Caco-2 (cell line): ENCODE measurements around the gene ASCC1. TPM values are rescaled to one million over a fixed set of nuclear protein-coding genes. Genes with fewer than 3 reads are reported as not detected.

Source experiments
- BruUV-seq: library from RNA; stranded (reverse); fragments of 400-500 nt; replicated peaks from 2 replicates; lab custom pipeline; 2021; lab: Mats Ljungman, UMichigan
- CTCF ChIA-PET: fragments of 300-600 bp; sonication (Branson Sonifier 250); formaldehyde crosslinking; loops from one replicate; lab custom pipeline; 2022; ENCODE audit warnings: antibody characterized with exemption; lab: Charles Lee
- POLR2A ChIA-PET: fragments of 300-600 bp; sonication (Branson Sonifier 250); formaldehyde crosslinking; loops from one replicate; lab custom pipeline; 2022; ENCODE audit warnings: antibody characterized with exemption; lab: Charles Lee
- DNase-seq, 2 experiments: peaks; one replicate each; pipeline versions ENCODE4 v3.0.0 to v3.0.0-alpha.2; 2020 to 2022
- H3K27me3 ChIP-seq: replicated peaks from 2 replicates; pipeline ENCODE4 v1.6.0; 2011; ENCODE audit warnings: low read length; ENCODE audit not compliant: control insufficient read depth, insufficient read depth
- H3K36me3 ChIP-seq: 2 replicates; pipeline ENCODE4 v1.5.1; 2011; ENCODE audit warnings: low read length; ENCODE audit not compliant: control insufficient read depth, insufficient read depth
- H3K4me1 ChIP-seq: fragments of 250-450 bp; sonication (Bioruptor Pico); 2 replicates; pipeline ENCODE4 v1.5.1; 2020; ENCODE audit warnings: mild to moderate bottlenecking
- H3K4me3 ChIP-seq: 2 replicates; pipeline ENCODE4 v1.5.1; 2011; ENCODE audit warnings: low read depth, mild to moderate bottlenecking, control low read depth, low read length
- H3K9me3 ChIP-seq: fragments of 250-450 bp; sonication (Bioruptor Pico); 2 replicates; pipeline ENCODE4 v1.5.1; 2020; ENCODE audit warnings: mild to moderate bottlenecking, moderate library complexity
- H3K27ac Mint-ChIP-seq: one replicate; pipeline ENCODE4 v1.8.0; 2022; ENCODE audit warnings: mixed read lengths; ENCODE audit not compliant: unreplicated experiment
- H3K27me3 Mint-ChIP-seq: one replicate; pipeline ENCODE4 v1.8.0; 2022; ENCODE audit warnings: mixed read lengths; ENCODE audit not compliant: insufficient read depth, unreplicated experiment
- H3K36me3 Mint-ChIP-seq: one replicate; pipeline ENCODE4 v1.8.0; 2022; ENCODE audit warnings: mild to moderate bottlenecking, mixed read lengths; ENCODE audit not compliant: insufficient read depth, unreplicated experiment
- H3K4me1 Mint-ChIP-seq: one replicate; pipeline ENCODE4 v1.8.0; 2022; ENCODE audit warnings: low read depth, mixed read lengths; ENCODE audit not compliant: unreplicated experiment
- H3K4me3 Mint-ChIP-seq: one replicate; pipeline ENCODE4 v1.8.0; 2022; ENCODE audit warnings: mild to moderate bottlenecking, moderate library complexity, mixed read lengths; ENCODE audit not compliant: unreplicated experiment
- H3K9me3 Mint-ChIP-seq: one replicate; pipeline ENCODE4 v1.8.0; 2022; ENCODE audit warnings: mixed read lengths; ENCODE audit not compliant: unreplicated experiment
- CTCF ChIP-seq, 2 experiments: fragments of 200-600 bp in 1 of 2; IDR thresholded peaks; 1 replicate in 1 of 2; 2 replicates in 1 of 2; pipeline versions ENCODE4 v1.5.1 to v1.8.0; 2011 to 2022; ENCODE audit warnings: antibody characterized with exemption in 1 of 2, control low read depth in 1 of 2, inconsistent platforms in 1 of 2, low read depth in 1 of 2, low read length in 1 of 2, mild to moderate bottlenecking in 1 of 2, moderate library complexity in 1 of 2; ENCODE audit not compliant: insufficient read depth in 1 of 2, severe bottlenecking in 1 of 2, unreplicated experiment in 1 of 2
- intact Hi-C: fragments of 100-400 bp; cut with micrococcal nuclease; formaldehyde crosslinking; loops from one replicate; pipeline ENCODE4 v1.10.0; 2022; ENCODE audit not compliant: unreplicated experiment
- total RNA-seq: library from RNA; stranded (reverse); gene quantifications from 2 replicates; pipeline ENCODE4 v1.2.3, GENCODE V29; 2022

ASCC1 gene
- total RNA-seq, 1 experiment from 2014 or later = 73.7 TPM

GRCh38 chr10:72184156-72184555, 31.9 kb downstream of the ASCC1 start:
- Mint-ChIP-seq H3K4me3 (no peak overlapping the region), H3K36me3 (peaks cover 39% of the 10 kb centered on the region), H3K27ac (no peak overlapping the region), H3K9me3 (peaks cover 15% of the 10 kb centered on the region), H3K4me1 (no peaks in the 10 kb centered on the region), H3K27me3 (no peaks in the 10 kb centered on the region)
- H3K36me3 ChIP-seq = no peaks in the 10 kb centered on the region
- no TSS peak for BruUV-seq
- no peak overlapping the region for H3K4me3 ChIP-seq
- no peaks in the 10 kb centered on the region for H3K27me3 ChIP-seq
- intact Hi-C loops = no loop called here
- H3K4me1 ChIP-seq = no peaks in the 10 kb centered on the region
- CTCF ChIA-PET = no interaction called here
- peaks cover 11% of the 10 kb centered on the region for H3K9me3 ChIP-seq
- no peak for TF ChIP-seq CTCF (IDR thresholded peaks at IDR 0.05; ENCODE audit: insufficient read depth in 1 of 2, low read depth in 1 of 2, low read length in 1 of 2, severe bottlenecking in 1 of 2, unreplicated experiment in 1 of 2)
- POLR2A ChIA-PET = no interaction called here
- no peak for DNase-seq

GRCh38 chr10:72177454-72177853, 38.6 kb downstream of the ASCC1 start:
- no peaks in the 10 kb centered on the region for H3K9me3 Mint-ChIP-seq
- no peak overlapping the region for H3K27ac Mint-ChIP-seq
- no peaks in the 10 kb centered on the region for H3K27me3 ChIP-seq
- CTCF ChIA-PET = interaction anchor here (1.1 kb wide), 1 partner anchor 129 kb away, joined by 3 read pairs; no protein-coding TSS in a partner anchor
- H3K27me3 Mint-ChIP-seq = no peaks in the 10 kb centered on the region
- H3K4me1 ChIP-seq = no peaks in the 10 kb centered on the region
- TF ChIP-seq CTCF (IDR thresholded peaks at IDR 0.05; ENCODE audit: insufficient read depth in 1 of 2, low read depth in 1 of 2, low read length in 1 of 2, severe bottlenecking in 1 of 2, unreplicated experiment in 1 of 2) = no peak
- POLR2A ChIA-PET = no interaction called here
- DNase-seq = no peak
- no TSS peak for BruUV-seq
- H3K36me3 Mint-ChIP-seq = peaks cover 10% of the 10 kb centered on the region
- H3K4me1 Mint-ChIP-seq = no peaks in the 10 kb centered on the region
- H3K9me3 ChIP-seq = no peaks in the 10 kb centered on the region
- H3K36me3 ChIP-seq = peaks cover 2% of the 10 kb centered on the region; the same call in 1 of the 2 replicates
- no peak overlapping the region for H3K4me3 Mint-ChIP-seq
- intact Hi-C loops = no loop called here
- no peak overlapping the region for H3K4me3 ChIP-seq

GRCh38 chr10:72176701-72177100, 39.4 kb downstream of the ASCC1 start:
- POLR2A ChIA-PET = no interaction called here
- H3K4me3 Mint-ChIP-seq = no peak overlapping the region

More at GRCh38 chr10:72176701-72177100, 39.4 kb downstream of the ASCC1 start:
- CTCF ChIA-PET = no interaction called here
- Mint-ChIP-seq H3K9me3 (no peaks in the 10 kb centered on the region), H3K4me1 (peaks cover under 1% of the 10 kb centered on the region), H3K27ac (no peak overlapping the region), H3K27me3 (no peaks in the 10 kb centered on the region), H3K36me3 (peaks cover 2% of the 10 kb centered on the region)
- intact Hi-C loops = no loop called here
- Histone ChIP-seq H3K9me3 (no peaks in the 10 kb centered on the region), H3K4me1 (peaks cover 4% of the 10 kb centered on the region), H3K4me3 (no peak overlapping the region), H3K27me3 (no peaks in the 10 kb centered on the region), H3K36me3 (peaks cover 2% of the 10 kb centered on the region; the same call in 1 of the 2 replicates)
- no TSS peak for BruUV-seq
- no peak for TF ChIP-seq CTCF (IDR thresholded peaks at IDR 0.05; ENCODE audit: insufficient read depth in 1 of 2, low read depth in 1 of 2, low read length in 1 of 2, severe bottlenecking in 1 of 2, unreplicated experiment in 1 of 2)
- DNase-seq = no peak
